Fibroblast of skin of scalp (primary cell): Measurements from ENCODE around the gene UBE2R2. TPM values are rescaled to one million over a fixed set of nuclear protein-coding genes. Genes with fewer than 3 reads are reported as not detected.
"Not testable (repeated sequence)": the region's sequence is repeated elsewhere in the genome, so short reads cannot be mapped to it uniquely, and the experiment has no call there.

Experiments used
- DNase-seq: peaks from one replicate; pipeline ENCODE4 v3.0.0-alpha.2; 2013
- polyA plus RNA-seq, 2 experiments: library from polyadenylated mRNA; unstranded; fragments of 120-200 nt; gene quantifications; one replicate each; pipeline ENCODE4 v1.2.1, GENCODE V29; 2013; ENCODE audit not compliant: insufficient read length in 2 of 2

The UBE2R2 gene
- polyA plus RNA-seq (2013, experiment 1 of 2; ENCODE audit: insufficient read length) = 48.1 TPM
- polyA plus RNA-seq (2013, experiment 2 of 2; ENCODE audit: insufficient read length) = 53.4 TPM

- peak; percentile 94 for DNase-seq
These were observed at the start of gene UBE2R2 for GRCh38 chr9:33816327-33817252. Gene UBE2R2, plus strand, starts transcription at chr9:33817160. Its CDS starts 598 bp downstream, at chr9:33817758.

GRCh38 chr9:33770156-33770880 lies 46.6 kb upstream of the UBE2R2 start:
- DNase-seq = not testable (repeated sequence)

GRCh38 chr9:33773135-33773534 lies 43.8 kb upstream of the UBE2R2 start:
- not testable (repeated sequence) for DNase-seq

GRCh38 chr9:33774074-33774659 lies 42.8 kb upstream of the UBE2R2 start:
- not testable (repeated sequence) for DNase-seq

GRCh38 chr9:33776578-33776977 lies 40.4 kb upstream of the UBE2R2 start:
- DNase-seq = no peak

GRCh38 chr9:33778700-33779351 lies 38.1 kb upstream of the UBE2R2 start:
- peak; percentile 61 for DNase-seq

- no peak for DNase-seq
These were observed 36.7 kb upstream of the UBE2R2 start for GRCh38 chr9:33780276-33780675.

- no peak for DNase-seq
These were observed 35.2 kb upstream of the UBE2R2 start for GRCh38 chr9:33781736-33782135.

- peak; percentile 64 for DNase-seq
These were observed 34.4 kb upstream of the UBE2R2 start for GRCh38 chr9:33782395-33783152.

GRCh38 chr9:33785914-33786313 lies 31.0 kb upstream of the UBE2R2 start:
- DNase-seq = no peak

GRCh38 chr9:33786681-33787080 lies 30.3 kb upstream of the UBE2R2 start:
- DNase-seq = no peak

GRCh38 chr9:33787839-33788238 lies 29.1 kb upstream of the UBE2R2 start:
- DNase-seq = no peak

- not testable (repeated sequence) for DNase-seq
These were observed 27.5 kb upstream of the UBE2R2 start for GRCh38 chr9:33789429-33789828.

GRCh38 chr9:33791117-33791516 lies 25.8 kb upstream of the UBE2R2 start:
- DNase-seq = peak; percentile 63

- DNase-seq = not testable (repeated sequence)
These were observed 23.5 kb upstream of the UBE2R2 start for GRCh38 chr9:33793496-33793895.

GRCh38 chr9:33794560-33794959 lies 22.4 kb upstream of the UBE2R2 start:
- DNase-seq = no peak

- no peak for DNase-seq
These were observed 21.7 kb upstream of the UBE2R2 start, which contains the start of gene PRSS3 for GRCh38 chr9:33795281-33795680. Gene PRSS3, plus strand, starts transcription at chr9:33795561. Its CDS starts 13 bp downstream, at chr9:33795574.

- no peak for DNase-seq
These were observed 21.1 kb upstream of the UBE2R2 start for GRCh38 chr9:33795819-33796218.

- DNase-seq = not testable (repeated sequence)
These were observed 20.3 kb upstream of the UBE2R2 start for GRCh38 chr9:33796679-33797078.

GRCh38 chr9:33797837-33798236 lies 19.1 kb upstream of the UBE2R2 start:
- DNase-seq = no peak

GRCh38 chr9:33798545-33798944 lies 18.4 kb upstream of the UBE2R2 start:
- no peak for DNase-seq
